NCI-H460 (cell line): ENCODE measurements around the gene SLC35G2. TPM values are rescaled to one million over a fixed set of nuclear protein-coding genes. Genes with fewer than 3 reads are reported as not detected.
"Not testable (repeated sequence)": the region's sequence is repeated elsewhere in the genome, so short reads cannot be mapped to it uniquely, and the experiment has no call there.

Experiments
- DNase-seq: peaks from one replicate; pipeline ENCODE4 v3.0.0-alpha.2; 2016; ENCODE audit warnings: low read depth; ENCODE audit errors: extremely low read depth
- total RNA-seq: library from RNA; depleted of rRNA; stranded (reverse); fragments of >200 nt; shearing (Covaris generic); gene quantifications from 2 replicates; pipeline ENCODE4 v1.2.3, GENCODE V29; 2014

SLC35G2 gene
- total RNA-seq, 1 experiment from 2014 or later: 16.2 TPM

GRCh38 chr3:136831461-136831860, 12.5 kb downstream of the SLC35G2 start:
- DNase-seq: no peak

DNA sequence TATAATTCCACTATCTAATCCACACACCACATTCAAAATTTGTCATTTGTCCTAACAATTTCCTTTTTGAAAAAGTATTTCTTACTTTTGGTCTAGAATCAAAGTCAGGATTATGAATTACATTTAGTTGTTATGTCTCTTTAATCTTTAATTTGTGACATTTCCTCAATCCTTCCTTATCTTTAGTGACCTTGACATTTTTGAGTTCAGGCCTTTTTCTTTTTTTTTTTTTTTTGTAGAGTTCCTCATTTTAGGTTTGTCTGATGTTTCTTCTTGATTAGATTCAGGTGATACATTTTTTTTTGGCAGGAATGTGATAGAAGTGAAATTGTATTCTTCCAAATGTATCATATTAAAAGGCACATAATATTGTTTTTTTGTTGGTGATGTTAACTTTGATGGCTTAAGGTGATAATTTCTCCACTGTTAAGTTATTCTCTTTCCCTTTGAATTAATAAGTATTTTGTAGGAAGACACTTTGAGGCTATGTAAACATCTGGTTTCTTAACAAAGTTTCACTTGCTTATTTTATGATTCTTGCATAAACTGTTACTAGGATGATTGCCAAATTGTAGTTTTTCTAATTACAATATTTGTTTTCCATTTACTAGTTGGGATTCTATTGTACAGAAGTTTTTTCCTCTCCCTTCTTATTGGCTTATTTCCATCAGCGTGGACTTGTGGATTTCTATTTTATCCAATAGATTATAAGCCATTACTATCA, 16.3 kb downstream of the SLC35G2 start:
- no peak for DNase-seq

DNA sequence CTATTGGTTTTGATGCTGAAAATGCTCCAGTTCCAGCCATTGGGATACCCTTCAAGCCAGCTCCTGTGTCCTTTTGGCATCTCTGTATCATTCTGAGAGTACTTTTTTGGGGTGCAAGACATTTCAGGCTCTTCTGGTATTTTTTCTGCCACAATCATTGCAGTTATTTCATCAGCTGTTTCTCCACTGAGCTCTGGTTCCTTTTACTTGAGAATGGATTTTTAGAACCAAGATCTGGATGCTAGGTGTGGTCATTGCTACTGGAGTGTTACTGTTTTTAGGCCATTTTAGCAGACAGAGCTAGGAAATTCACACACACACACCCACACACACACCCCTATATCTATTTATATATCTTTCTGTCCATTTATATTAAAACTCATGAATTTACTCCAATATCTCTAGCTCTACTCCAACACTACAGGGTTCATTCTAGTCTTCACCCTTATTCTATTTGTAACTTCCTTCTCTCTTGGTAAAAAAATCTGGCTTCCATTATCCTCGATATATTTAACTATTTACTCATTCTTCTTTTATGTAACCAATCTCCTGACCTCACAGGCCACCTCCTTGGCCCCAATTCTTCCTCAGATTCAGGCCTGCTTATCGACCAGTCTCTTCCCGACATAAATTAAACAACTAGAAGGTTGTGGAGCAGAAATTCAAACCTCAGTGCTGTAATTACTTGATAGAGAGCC, 17.0 kb downstream of the SLC35G2 start:
- no peak for DNase-seq

GRCh38 chr3:136836511-136837156, 17.7 kb downstream of the SLC35G2 start:
- DNase-seq: no peak

- no peak for DNase-seq
These were observed 20.0 kb downstream of the SLC35G2 start for GRCh38 chr3:136838641-136839555.

DNA sequence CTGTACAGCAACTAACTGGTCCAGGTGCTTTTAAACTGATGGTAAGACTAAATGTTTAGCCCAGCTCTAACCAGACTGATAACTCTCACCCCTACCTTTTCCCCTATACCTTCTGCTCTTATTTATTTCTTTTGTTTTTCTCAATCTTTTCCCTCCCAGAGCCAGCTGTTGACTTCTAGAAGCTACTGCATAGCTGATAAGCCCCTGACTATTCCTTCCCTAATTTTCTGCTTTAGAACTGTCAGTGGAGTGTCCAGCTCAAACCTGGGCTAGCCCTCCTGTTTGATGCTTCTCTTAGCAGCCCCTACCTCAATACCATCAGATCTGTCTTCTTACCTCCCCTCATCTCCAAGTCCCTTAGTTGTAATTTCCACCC, 20.6 kb downstream of the SLC35G2 start:
- DNase-seq: no peak

DNA sequence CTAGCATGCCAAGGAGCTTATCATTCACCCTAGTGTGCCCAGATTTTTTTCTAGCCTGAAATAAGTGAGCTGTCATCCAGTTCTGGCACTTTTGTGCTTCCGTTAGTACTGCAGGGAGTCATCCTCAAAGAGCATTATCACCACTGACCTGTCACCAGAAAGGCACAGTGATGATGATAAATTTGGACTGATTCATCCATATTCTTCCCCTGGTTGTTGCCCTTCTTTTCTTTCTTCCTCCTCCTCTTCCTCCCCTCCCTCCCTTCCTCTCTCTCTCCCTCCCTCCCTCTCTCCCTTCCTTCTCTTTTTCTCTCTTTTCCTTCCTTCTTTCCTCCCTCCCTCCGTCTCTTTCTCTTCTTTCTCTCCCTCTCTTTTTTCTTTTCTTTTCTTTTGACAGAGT, 21.3 kb downstream of the SLC35G2 start:
- DNase-seq: no peak

- no peak for DNase-seq
These were observed 23.4 kb downstream of the SLC35G2 start for GRCh38 chr3:136842294-136842693.

GRCh38 chr3:136844724-136845123, 25.8 kb downstream of the SLC35G2 start:
- DNase-seq: no peak

DNA sequence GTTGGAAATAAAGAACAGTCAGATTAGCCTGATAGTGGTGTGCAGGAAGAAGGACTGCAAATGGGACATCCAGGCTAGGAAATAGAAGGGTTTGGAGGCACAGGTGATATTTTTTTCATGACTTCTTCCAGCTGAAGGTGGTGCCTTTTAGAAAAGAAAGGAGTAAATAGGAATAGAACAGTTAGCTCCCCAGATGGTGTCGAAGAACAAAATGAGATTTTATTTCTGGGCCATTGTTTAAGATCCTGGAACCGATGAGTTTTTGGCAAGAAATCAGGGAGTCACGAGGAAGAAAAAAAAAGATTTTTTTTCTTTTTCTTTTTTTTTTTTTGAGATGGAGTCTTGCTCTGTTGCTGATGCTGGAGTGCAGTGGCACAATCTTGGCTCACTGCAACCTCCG, 33.3 kb downstream of the SLC35G2 start:
- no peak for DNase-seq

DNA sequence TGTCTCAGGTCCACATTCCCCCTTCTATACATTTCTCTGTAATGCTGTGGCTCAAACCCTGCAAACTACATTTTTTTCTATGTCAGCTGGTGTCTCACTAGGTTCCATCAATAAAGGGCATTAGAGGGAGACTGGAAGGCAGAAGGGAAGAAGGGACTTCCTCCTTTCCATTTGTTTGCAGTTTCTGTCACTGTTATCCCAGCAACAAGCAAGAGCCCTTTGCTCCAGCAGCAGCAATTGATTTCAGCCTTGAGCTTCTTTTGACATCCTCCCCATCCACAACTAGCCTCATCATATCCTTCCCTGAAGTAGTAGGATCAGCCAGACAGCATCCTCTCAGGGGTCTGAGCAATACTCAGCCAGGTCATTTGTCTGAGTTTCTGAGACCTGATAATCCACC, 37.7 kb downstream of the SLC35G2 start:
- no peak for DNase-seq

DNA sequence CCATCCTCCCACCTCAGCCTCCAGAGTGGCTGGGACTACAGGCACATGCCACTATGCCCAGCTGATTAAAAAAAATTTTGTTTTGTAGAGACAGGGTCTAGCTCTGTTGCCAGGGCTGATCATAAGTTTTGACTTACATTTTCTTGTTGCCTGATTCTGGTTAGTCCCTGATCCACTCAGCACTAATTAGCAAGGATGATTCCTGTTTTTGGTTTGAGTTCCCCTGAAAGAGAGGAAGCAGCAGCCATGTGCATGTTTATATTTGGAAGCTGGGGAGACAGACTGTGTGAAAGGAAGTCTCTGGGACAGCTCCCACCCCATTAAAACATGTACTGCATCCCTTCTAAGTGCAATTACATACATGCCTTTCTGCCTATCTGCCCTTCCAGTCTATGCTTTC, 39.5 kb downstream of the SLC35G2 start:
- no peak for DNase-seq

- no peak for DNase-seq
These were observed 41.6 kb downstream of the SLC35G2 start for GRCh38 chr3:136860541-136860940.

DNA sequence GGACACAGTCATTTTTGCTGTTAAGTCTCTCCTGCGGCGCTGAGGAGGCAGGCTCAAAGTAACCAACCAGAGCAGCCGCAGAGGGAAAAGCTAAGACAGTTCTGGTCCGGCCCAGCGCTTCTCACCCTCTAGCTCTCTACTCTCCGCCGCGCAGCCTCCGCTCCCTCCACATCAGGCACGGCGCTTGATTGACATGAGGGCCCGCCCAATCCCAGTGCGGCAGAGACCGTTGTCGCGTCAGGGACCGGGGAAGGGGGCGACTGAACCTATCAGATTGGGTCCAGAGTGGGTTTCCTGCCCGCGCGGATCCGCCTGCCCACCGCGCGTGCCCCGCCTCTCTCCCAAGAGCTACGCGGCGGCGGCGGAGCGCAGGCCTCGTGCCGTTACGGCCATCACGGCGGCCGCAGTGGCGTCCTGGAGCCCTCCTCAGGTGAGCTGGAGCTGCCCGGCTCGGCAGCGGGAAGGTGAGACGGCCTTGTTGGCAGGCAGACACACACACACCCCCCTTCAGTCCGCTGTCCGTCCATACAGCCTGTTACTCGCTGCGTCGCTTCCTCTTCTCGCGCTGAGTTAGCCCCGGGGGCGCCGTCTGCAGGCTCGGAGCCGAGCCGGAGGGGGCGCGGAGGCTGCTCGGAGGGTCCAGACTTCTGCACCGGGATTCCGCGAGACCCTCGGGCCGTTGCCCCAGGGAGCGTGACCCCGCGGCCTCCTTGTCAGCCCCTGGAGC, 43.1 kb downstream of the SLC35G2 start, which contains the start of gene NCK1:
TSS of gene NCK1 (plus strand) at position 319 of the 727 bp plus-strand sequence. CDS start 65,794 bp downstream, outside the sequence.
- peak; percentile 94 for DNase-seq

DNA sequence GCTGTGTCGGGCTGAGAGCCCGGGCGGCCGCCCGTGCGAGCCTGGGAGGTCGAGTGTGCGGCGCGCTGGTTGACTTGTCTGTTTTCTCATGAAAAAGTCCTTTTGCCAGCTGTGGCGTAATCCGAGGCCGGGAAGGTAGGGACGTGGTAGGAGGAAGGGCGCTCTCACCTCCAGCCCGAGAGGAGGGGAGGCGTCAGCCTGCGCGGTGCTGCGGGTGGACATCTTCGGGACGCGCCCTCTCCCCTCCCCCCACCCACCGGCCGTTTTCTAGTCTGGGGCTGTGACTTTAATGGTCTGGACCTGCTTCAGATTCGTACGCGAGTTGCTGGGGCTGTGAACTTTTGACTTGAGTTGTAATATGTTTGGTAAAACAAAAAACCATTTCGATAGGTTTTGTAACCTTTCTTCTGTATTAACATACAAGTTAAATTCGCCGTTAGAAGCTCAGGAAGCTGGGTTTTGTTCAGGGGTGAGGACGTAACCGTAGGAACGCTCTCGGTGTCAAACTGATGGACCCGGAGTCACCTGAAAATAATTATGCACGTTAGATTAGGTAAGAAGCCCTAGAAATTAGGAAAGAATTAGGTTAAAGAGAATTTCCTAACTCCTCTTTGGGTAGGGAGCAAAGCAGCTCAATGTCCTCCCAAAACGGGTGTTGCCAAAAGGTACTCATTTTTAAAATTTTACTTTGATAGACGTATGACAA, 43.8 kb downstream of the SLC35G2 start:
- DNase-seq: peak; percentile 25

- no peak for DNase-seq
These were observed 50.4 kb downstream of the SLC35G2 start for GRCh38 chr3:136869282-136869681.

DNA sequence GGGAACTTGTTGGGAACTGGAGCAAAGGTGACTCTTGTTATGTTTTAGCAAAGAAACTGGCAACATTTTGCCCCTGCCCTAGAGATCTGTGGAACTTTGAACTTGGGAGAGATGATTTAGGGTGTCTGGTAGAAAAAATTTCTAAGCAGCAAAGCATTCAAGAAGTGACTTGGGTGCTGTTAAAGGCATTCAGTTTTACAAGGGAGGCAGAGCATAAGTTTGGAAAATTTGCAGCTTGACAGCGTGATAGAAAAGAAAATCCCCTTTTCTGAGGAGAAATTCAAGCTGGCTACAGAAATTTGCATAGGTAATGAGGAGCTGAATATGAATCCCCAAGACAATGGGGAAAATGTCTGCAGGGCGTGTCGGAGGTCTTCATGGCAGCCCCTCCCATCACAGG, 53.3 kb downstream of the SLC35G2 start:
- DNase-seq: not testable (repeated sequence)

GRCh38 chr3:136879510-136879909, 60.6 kb downstream of the SLC35G2 start:
- not testable (repeated sequence) for DNase-seq

DNA sequence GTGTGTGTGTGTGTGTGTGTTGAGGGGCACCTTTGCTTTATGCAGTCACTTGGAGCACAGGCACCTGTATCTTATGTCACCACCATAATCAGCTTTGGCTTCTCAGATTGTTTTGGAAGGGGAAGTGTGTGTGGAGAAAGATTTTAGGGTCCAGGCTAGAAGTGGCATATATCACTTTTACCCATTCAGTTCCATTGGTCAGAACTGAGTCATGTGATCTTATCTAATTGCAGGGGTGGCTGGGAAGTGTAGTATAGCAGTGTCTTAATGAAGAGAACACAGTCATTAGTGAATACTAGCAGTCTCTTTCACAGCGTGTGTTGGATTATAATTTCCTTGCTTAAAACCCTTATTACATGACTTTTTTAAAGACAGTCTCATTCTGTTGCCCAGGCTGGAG, 63.6 kb downstream of the SLC35G2 start:
- no peak for DNase-seq
